Fibroblast of peridontal ligament (primary cell): ENCODE data around the gene PI4KA.
"Not testable (repeated sequence)": the region's sequence is repeated elsewhere in the genome, so short reads cannot be mapped to it uniquely, and the experiment has no call there.

Experiments used
- DNase-seq: peaks from one replicate; pipeline ENCODE4 v3.0.0-alpha.2; 2010; ENCODE audit errors: extremely low read depth

Gene PI4KA

DNA sequence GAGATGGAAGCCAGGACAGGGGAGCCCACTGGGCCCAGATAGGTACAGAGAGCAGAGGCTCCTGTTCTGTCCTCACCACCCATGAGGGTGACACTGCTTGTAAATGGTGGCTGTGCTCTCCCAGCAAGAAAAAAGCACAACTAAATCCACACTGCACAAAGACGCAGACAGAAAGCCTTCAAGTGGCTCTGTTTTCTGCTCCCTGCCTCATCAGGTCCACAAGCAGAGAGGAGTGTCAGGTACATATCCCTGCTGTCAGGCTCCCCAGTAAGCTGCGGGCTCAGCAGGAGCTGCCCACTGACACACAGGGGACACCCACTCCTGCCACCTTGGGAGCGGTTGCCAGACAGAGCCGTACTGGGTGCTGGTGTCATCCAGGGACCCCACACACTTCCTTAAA lies 162.6 kb downstream of the PI4KA start:
- DNase-seq: not testable (repeated sequence)

DNA sequence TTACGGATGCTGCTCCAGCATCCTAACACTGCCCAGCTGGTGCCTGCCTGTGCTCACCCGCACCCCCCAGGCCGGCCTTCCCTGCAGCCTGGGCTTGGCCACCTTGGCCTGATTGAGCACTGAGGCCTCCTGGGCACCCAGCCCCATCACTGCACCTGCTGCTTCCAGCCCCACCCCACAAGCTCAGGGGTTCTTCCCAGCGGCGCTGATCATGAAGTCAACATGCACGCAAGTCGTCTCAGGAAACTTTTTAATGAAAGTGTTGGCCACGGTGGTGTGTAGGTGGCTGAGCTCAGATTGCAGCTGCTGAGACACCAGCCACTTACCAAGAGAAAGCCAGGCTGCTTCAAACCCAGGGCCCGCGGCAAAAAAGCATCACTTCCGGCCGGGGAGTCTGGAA lies 163.4 kb downstream of the PI4KA start:
- DNase-seq: not testable (repeated sequence)

DNA sequence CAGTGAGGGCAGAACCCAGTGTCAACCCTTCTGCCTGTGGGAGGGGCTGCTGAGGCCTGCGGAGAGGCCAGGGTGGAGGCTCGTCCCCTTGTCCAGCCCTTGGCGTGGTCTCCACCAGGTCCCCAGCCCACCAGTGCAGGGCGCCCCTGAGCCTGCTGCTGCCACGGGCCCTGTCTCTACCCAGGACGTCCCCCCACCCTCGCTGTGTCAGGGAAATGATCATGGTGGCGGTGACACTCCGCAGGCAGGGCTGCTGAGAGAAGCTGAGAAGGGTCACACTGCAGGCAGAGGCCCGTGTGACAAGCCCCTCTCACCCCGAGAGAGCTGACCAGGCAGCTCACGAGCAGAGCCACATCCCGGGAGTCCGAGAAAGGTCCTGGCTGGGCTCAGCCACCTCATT lies 164.4 kb downstream of the PI4KA start:
- DNase-seq: not testable (repeated sequence)

DNA sequence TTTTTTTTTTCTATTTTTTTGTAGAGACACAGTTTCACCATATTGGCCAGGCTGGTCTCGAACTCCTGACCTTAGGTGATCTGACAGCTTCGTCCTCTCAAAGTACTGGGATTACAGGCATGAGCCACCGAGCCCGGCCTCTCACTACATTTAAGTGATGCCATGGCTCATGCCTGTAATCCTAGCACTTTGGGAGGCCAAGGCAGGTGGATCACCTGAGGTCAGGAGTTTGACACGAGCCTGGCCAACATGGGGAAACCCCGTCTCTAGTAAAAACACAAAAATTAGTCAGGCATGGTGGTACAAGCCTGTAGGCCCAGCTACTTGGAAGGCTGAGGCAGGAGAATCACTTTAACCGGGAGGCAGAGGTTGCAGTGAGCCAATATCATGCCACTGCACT lies 165.7 kb downstream of the PI4KA start:
- not testable (repeated sequence) for DNase-seq

DNA sequence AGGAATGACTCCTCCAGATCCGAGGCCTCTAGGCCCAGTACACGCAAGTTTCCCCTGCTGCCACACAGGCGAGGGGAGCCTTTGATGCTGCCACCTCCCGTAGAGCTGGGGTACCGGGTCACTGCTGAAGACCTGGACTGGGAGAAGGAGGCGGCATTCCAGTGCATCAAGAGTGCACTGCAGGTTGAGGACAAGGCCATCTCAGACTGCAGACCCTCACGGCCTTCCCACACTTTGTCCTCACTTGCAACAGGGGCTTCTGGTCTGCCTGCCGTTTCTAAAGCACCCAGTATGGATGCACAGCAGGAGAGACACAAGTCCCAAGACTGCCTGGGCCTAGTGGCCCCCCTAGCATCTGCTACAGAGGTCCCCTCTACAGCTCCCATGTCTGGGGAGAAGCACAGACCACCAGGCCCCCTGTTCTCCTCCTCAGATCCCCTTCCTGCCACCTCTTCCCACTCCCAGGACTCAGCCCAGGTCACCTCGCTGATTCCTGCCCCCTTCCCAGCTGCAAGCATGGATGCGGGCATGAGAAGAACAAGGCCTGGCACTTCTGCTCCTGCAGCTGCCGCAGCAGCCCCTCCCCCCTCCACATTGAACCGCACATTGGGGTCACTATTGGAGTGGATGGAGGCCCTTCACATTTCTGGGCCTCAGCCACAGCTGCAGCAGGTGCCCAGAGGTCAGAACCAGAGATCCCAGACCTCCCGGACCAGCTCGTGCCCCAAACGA lies 167.9 kb downstream of the PI4KA start:
- DNase-seq: not testable (repeated sequence)

DNA sequence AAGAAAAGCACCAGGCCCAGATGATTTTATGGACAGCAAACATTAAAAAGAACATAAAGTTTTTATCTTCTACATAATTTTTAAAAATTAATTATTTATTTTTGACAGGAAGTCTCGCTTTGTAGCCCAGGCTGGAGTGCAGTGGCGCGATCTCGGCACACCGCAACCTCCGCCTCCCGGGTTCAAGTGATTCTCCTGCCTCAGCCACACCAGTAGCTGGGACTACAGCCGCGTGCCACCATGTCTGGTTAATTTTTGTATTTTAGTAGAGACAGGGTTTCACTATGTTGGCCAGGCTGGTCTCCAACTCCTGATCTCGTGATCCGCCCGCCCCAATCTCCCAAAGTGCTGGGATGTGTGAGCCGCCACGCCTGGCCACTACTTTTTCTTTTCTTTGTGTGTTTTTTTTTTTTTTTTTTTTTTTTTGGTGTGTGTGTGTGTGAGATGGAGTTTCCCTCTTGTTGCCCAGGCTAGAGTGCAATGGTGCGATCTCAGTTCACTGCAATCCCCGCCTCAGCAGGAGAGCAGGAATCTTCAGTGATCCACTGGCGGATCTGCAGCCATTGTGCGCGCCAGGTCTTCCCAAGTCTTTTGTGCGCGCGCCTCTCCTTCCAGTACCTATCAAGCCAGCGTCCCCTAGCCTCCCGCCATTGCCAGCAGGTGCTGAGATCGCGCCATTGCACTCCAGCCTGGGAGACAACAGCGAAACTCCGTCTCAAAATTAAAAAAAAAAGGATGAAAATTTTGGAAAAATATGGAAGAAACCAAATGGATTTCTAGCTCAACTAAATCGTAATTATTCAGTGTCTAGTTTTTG lies 171.0 kb downstream of the PI4KA start:
- not testable (repeated sequence) for DNase-seq

DNA sequence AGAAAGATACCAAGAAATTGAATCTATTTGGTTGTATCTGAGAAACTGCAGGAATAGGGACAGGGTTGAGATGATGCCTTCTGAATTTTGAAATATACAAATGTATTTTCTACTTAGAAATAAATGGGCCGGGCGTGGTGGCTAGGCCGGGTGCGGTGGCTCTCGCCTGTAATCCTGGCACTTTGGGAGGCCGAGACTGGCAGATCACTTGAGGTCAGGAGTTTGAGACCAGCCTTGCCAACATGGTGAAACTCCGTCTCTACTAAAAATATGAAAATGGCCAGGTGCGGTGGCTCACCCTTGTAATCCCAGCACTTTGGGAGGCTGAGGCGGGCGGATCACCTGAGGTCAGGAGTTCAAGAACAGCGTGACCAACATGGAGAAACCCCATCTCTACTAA lies 172.8 kb downstream of the PI4KA start:
- DNase-seq: not testable (repeated sequence)

DNA sequence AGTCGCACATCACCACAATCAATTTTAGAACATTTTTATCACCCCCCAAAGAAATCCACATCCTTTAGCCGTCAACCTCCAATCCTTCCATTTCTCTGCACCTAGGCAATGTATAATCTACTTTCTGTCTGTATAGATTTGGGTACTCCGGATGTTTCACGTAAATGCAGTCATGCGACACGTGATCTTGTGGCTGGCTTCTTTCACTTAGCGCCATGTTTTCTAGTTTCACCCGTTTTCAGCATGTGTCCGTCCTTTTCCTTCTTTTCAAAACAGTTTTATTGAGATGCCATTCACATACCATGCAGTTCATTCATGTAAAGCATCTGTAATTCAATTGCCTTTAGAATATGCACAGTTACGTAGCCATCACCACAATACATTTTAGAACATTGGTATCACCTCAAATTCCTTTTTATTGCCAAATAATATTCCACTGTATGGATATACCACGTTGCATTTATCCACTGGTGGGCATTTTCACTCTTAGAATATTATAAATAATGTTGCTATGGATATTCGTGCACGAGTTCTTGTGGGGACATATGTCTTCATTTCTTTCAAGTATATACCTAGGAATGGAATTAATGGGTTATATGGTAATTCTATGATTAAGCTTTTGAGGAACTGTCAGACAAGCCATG lies 179.7 kb downstream of the PI4KA start:
- not testable (repeated sequence) for DNase-seq

DNA sequence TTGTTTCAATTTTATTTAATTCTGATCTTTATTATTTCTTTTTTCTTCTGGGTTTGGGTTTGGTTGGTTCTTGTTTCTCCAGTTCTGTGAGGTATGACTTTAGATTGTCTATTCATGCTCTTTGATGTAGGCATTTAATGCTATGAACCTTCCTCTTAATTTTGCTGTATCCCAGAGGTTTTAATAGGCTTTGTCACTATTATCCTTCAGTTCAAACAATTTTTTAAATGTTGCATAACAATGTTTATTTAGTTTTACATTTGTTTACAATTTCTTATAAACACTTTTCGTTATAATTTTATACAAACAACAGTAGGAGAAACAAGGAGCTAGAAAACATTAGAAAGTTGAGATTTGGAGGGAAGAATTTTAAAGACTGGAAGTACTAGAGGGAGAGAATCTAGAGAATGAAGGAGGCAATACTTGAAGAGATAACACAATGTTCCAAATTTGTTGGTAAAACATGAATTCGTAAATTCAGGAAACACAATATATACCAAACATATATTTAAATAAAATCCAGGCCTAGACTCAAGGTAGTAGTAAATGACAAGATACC lies 180.8 kb downstream of the PI4KA start:
- no peak for DNase-seq

DNA sequence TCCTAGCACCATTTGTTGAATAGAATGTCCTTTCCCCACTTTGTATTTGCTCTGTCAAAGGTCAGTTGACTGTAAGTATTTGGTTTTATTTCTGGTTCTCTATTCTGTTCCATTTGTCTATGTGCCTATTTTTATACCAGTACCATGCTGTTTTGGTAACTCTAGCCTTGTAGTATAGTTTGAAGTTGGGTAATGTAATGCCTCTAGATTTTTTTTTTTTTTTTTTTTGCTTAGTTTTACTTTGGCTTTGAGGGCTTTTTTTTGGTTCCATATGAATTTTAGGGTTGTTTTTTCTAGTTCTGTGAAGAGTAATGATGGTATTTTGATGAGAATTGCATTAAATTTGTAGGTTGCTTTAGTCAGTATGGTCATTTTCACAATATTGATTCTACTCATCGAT lies 183.0 kb downstream of the PI4KA start:
- DNase-seq: not testable (repeated sequence)

DNA sequence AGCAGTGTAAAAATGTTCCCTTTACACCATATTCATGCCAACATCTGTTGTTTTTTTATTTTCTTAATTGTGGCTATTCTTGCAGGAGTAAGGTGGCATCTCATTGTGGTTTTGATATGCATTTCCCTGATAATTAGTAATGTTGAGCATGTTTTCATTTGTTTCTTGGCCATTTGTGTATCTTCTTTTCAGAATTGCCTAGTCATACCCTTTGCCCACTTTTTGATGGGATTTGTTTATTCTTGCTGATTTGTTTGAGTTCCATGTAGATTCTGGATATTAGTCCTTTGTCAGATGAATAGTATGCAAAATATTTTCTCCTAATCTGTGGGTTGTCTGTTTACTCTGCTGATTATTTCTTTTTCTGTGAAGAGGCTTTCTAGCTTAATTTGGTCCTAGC lies 183.6 kb downstream of the PI4KA start:
- DNase-seq: no peak

DNA sequence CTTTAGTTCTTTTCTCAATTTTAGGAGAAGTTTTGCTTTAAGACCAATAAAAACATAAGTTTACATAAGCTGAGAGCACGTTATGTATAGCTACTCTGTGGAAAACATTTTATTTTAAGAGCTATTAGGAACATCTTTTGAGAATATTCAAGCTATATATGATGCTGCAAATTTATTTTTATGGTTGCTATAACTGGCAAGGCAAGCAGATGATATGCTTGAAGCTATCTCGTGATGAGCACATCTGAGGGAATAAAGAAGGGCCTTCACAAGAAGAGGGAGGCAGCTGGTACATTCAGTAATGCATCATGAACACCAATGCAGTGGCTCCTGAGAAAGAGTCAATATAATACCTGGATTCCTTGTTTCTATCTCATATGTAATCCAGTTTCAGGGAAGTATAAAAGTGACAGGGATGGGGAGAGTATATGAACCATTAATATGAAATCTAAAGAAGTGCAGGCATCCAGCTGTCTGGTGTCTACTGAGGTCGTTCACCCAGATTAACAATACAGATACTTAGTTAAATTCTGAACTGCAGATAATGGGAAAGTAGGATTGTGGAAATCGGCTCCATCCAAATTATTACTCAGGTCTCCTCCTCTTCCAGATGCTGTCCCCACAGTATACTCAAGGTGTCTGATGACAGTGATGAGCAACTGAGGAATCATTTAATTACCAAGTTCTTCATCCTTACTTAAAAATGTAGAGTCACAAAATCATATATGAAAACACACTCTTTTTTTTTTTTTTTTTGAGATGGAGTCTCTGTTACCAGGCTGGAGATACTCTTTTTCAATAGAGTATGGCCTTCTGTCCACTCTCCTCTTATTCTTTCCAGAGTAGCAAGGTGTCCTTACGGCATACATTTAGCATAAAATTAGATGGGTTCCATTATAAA lies 185.1 kb downstream of the PI4KA start:
- DNase-seq: no peak

DNA sequence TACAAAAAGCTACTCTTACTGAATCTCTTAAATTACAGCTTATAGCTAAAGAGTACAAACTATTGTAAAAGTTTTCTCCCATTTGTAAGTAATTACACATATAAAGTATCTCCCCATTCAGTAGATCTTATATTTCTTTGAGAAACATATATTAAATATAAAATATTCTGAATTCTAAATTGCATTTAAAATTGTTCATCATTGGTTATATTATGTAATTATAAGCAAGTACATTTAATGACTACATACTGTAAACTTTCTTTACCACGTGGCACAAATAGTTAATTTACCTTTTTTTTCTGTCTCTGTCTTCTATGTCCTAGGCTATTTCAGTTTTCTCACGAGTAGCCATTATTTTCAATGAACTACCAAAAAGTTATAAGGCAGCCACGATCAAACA lies 185.9 kb downstream of the PI4KA start:
- no peak for DNase-seq

DNA sequence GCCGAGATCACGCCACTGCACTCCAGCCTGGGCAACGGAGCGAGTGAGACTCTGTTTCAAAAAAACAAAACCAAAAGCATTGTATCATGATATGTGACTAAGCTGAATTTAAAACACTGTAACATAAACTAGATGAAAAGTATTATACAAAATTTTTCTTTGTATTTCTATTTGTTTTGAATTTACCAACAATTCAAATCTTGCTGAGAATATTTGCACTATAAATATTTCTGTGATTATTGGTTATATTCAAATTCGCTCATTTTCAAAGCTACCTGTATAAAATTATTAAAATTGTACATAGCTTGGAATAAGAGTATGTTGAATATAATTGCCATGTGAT lies 186.6 kb downstream of the PI4KA start:
- DNase-seq: no peak

DNA sequence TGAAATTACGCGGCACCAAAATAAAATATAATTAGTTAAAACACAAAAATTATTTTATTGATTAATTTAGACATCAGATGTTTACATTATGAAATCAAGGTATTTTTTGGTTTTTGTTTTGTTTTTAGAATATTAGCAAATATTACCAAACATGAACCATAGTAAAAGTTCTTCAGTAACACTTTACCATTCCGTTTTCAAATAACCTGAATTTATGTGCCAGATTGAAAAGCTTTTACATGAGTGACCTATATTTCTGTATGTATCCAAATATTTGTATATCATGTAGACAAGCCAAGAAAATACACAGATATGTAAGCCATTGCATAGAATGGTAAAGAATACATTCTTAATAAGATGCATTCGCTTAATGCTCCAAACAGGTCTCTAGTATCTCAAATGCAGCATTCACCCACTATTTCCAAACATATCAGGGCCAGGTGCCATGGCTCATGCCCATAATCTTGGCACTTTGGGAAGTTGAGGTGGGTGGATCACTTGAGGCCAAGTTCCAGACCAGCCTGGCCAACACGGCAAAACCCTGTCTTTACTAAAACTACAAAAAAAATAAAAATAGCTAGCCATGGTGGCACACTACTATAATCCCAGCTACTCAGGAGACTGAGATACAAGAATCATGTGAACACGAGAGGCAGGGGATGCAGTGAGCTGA lies 187.1 kb downstream of the PI4KA start:
- no peak for DNase-seq

DNA sequence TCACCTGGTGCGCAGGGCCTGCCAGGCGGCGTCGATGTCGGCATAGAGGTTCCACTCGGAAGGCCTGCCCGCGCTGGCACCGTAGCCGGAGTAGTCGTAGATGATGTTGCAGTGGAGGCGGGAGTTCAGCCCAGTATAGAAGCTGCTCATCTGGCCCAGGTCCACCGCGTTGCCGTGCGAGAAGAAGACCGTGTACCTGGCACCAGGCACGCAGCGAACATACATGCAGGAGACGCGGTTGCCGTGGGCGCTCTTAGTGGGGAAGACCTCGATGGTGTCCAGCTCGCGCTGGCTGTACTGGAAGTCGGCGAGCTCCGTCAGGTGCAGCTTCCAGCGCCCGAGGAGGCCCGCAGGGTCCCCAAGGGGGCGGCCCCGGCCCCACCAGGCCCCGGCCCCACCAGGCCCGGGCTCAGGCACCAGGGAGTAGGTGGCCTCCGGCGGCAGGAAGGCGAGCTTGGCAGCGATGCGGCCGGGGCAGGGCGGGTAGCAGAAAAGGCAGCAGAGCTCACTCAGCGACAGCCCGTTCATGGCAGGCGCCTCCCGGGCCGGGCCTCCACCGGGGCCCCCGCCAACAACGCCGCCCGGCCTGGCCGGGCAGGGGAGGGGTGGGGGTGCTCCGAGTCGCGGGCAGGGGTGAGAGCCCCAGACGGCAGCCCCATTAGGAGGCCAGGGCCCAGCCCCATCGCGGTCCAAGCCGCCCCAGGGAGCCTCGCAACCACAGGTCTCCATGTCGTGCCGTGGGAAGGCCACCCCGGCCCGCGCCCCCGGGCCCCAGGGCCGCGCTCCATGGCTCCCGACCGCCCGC lies 188.0 kb downstream of the PI4KA start:
- not testable (repeated sequence) for DNase-seq

DNA sequence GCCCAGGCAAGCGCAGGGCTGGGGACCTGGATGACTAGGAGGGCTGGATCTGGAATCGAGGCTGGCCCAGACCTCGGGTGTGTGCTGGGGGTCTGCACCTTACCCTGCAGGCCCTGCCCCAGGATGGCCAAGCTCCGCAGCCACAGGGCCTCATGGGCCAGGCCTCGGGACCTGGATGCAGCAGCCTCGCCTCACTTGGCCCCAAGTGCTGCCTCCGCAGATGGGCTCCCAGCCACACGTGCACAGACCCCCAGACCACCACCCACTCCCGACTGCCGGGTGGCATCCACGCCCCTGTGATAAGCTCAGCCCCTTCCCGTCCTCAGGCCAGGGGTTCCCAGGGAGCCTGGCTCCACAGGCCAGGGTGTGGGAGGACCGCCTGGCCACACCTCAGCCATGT lies 188.7 kb downstream of the PI4KA start:
- DNase-seq: not testable (repeated sequence)

DNA sequence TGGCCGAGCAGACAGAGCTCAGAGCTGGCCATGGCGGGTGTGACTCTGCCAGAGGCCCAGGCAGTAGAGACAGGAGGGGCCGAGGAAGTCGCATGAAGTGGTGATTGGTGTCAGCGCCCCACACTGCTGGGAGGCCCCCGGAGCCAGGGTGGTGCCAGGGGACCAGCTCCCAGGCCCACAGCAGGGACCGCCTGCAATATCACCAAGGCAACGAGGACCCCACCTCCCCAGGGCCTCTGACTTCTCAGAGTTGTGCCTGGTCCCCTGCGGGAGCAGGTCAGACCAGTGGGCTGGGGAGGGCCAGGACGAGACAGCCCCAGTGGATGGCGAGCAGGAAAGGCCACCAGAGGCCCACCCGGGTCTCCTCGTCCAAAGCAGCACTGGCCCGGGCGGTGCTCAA lies 189.1 kb downstream of the PI4KA start:
- DNase-seq: not testable (repeated sequence)

DNA sequence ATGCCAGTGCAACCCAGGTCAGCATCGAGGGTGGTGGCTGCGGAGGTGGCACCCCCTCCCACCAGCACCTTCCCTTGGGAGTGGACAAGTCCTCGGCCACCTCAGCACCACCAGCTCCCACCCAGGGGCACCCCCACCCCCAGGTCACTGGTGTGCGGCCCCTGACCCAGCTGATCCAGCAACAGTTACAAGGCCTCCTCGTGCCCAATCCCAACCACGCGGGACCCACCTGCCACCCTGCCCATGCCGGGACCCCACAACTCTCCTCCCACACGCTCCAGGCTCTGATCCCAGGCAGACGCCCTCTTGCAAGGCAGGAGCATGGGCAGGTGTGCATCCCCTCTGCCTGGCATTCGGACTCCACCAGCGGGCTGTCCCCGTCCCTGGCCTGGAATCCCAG lies 189.8 kb downstream of the PI4KA start:
- DNase-seq: not testable (repeated sequence)

DNA sequence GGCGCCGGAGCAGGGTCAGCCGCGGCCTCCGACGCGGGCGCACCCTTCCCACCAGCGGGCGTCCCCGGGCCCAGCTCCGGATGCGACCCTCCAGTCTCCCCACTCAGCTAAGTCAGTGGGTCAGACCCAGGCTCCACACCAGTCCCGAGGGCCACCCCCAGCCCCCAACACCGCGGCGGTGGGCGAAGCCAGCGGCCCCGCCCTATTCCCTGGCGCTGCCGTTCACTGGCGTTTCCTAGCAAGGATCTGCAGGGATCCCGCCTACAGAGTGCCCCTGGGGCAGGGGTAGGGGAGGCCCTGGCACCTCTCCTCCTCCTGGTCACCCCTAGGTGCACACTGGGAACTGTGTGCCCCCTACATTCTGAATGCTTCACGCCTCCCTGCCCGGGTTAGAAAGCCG lies 190.4 kb downstream of the PI4KA start:
- DNase-seq: not testable (repeated sequence)
